Right cardiac atrium (tissue), 5 donors: ENCODE results near the gene TRIO. TPM values are rescaled to one million over a fixed set of nuclear protein-coding genes. Genes with fewer than 3 reads are reported as not detected.

ENCODE experiments used
- ATAC-seq, 2 donors: fragments of 200-7000 bp; cut with Tn5 transposase; one replicate each; pipeline versions ENCODE4 v1.8.0 to v1.9.1; 2020; ENCODE audit warnings: moderate library complexity in 2 of 2, mild to moderate bottlenecking in 1 of 2
- DNase-seq, 3 donors: peaks; one replicate each; pipeline ENCODE4 v3.0.0-alpha.2; 2020
- H3K27ac ChIP-seq: one replicate; pipeline ENCODE4 v1.5.1; 2013; ENCODE audit warnings: mild to moderate bottlenecking, low read length, control low read depth, moderate library complexity
- H3K27me3 ChIP-seq: one replicate; pipeline ENCODE4 v1.6.1; 2013; ENCODE audit not compliant: control insufficient read depth, insufficient read depth
- H3K4me1 ChIP-seq: one replicate; pipeline ENCODE4 v1.6.1; 2013; ENCODE audit warnings: low read length; ENCODE audit not compliant: control insufficient read depth, insufficient read depth
- H3K4me3 ChIP-seq: one replicate; pipeline ENCODE4 v1.5.1; 2013; ENCODE audit warnings: low read length, control low read depth
- H3K9me3 ChIP-seq: one replicate; pipeline ENCODE4 v1.6.1; 2013; ENCODE audit warnings: low read length; ENCODE audit not compliant: control insufficient read depth
- WGBS: extraction: QIAGEN DNeasy Blood & Tissue Kit; methylation state at CpG from one replicate; pipeline ENCODE4 v1.1.7; 2013; 5-methylcytosine and 5-hydroxymethylcytosine counted together
- intact Hi-C, 4 donors: fragments of 100-400 bp; cut with DNase I; formaldehyde crosslinking; loops; one replicate each; pipeline versions ENCODE4 v1.11.0 to v1.14.0; 2022 to 2023
- polyA plus RNA-seq: library from polyadenylated mRNA; stranded (reverse); fragments of 200-250 nt; gene quantifications from one replicate; pipeline ENCODE4 v1.2.3, GENCODE V29; 2013
- total RNA-seq, 4 donors: library from RNA; stranded (reverse); fragmentation: NEBNext Ultra II Directional; extraction: Animal tissue kit (Norgen Biotek cat#: 25700); gene quantifications; one replicate each; pipeline ENCODE4 v1.2.1, GENCODE V29; 2021
- donor health status: healthy with polysubstance abuse.
- donor health status: DM: no; HTN: yes; CAD: no.
- donor health status: DM: no; HTN: no; CAD: no.
- donor health status: DM: no; HTN: yes; CAD: no; lungs with severe emphysema.
- donor health status: DM: yes; HTN: yes; CAD: no.

Gene TRIO
- total and polyA plus RNA-seq, 5 donors = 31.3 to 66.0 (median 54.1) TPM

- ATAC-seq (no peak), DNase-seq (no peak)
- no peak overlapping the region for H3K27ac ChIP-seq
- intact Hi-C loops = no loop called here
- no peak overlapping the region for H3K4me3 ChIP-seq
- no peaks in the 10 kb centered on the region for H3K4me1 ChIP-seq
- H3K9me3 ChIP-seq = peaks cover 2% of the 10 kb centered on the region
- H3K27me3 ChIP-seq = no peaks in the 10 kb centered on the region
- 77% methylated on average over 14 of the region's 14 CpGs for WGBS
Observed at GRCh38 chr5:14439087-14439871, 296.1 kb downstream of the TRIO start.

- DNase-seq = no peak
- ATAC-seq = peak; percentile 24 to 35
- Histone ChIP-seq H3K9me3 (peaks cover 2% of the 10 kb centered on the region), H3K4me3 (peak overlapping the region; percentile 11), H3K4me1 (no peaks in the 10 kb centered on the region), H3K27me3 (no peaks in the 10 kb centered on the region), H3K27ac (peak overlapping the region; percentile 92)
- intact Hi-C loops = no loop called here
- WGBS = 51% methylated on average over 10 of the region's 10 CpGs
Observed at GRCh38 chr5:14440223-14440581, 297.1 kb downstream of the TRIO start.

GRCh38 chr5:14440582-14441431 lies 297.7 kb downstream of the TRIO start:
- H3K4me3 ChIP-seq = peak overlapping the region; percentile 29
- peaks cover 2% of the 10 kb centered on the region for H3K9me3 ChIP-seq
- WGBS = 38% methylated on average over 40 of the region's 40 CpGs
- ATAC-seq (peak; percentile 93 to 95), DNase-seq (peak; percentile 72 to 91 (median 88))
- intact Hi-C loops = no loop called here
- no peaks in the 10 kb centered on the region for H3K27me3 ChIP-seq
- H3K4me1 ChIP-seq = peaks cover 1% of the 10 kb centered on the region
- peak overlapping the region; percentile 61 for H3K27ac ChIP-seq

- ATAC-seq (no peak), DNase-seq (no peak)
- Histone ChIP-seq H3K4me1 (peaks cover 6% of the 10 kb centered on the region), H3K27me3 (no peaks in the 10 kb centered on the region), H3K27ac (peak overlapping the region; percentile 8), H3K9me3 (peaks cover 2% of the 10 kb centered on the region), H3K4me3 (peak overlapping the region; percentile 29)
- intact Hi-C loops = no loop called here
- WGBS = 31% methylated on average over 4 of the region's 4 CpGs
Observed at GRCh38 chr5:14441641-14442040, 298.5 kb downstream of the TRIO start.

GRCh38 chr5:14442536-14442935 lies 299.4 kb downstream of the TRIO start:
- no peak overlapping the region for H3K27ac ChIP-seq
- 64% methylated on average over 5 of the region's 5 CpGs for WGBS
- H3K9me3 ChIP-seq = peaks cover 2% of the 10 kb centered on the region
- peaks cover 6% of the 10 kb centered on the region for H3K4me1 ChIP-seq
- H3K4me3 ChIP-seq = no peak overlapping the region
- no peak for DNase-seq
- no peak for ATAC-seq
- H3K27me3 ChIP-seq = no peaks in the 10 kb centered on the region
- intact Hi-C loops = no loop called here

DNA sequence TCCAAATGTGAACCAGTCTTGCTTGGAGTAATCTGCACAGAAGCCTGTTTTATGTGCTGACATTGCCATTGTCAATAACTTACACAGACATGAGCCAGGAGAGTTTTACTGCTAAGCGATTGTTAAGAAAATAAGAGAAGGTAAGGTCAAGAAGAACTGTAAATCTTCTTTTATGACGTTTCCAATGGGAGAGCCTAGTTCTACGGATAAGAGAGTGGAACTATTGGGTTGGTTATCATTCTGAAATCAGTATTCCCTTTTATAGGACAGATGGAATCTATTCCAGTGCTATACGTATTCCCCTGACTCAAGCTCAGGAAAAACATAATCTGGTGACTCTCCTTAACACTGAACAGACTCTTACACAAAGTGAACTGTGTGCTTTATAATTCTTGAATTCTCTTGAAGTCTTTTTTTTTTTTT lies 300.5 kb downstream of the TRIO start:
- H3K4me1 ChIP-seq = peaks cover 11% of the 10 kb centered on the region
- H3K9me3 ChIP-seq = peaks cover 2% of the 10 kb centered on the region
- H3K27me3 ChIP-seq = no peaks in the 10 kb centered on the region
- intact Hi-C loops = no loop called here
- no peak overlapping the region for H3K27ac ChIP-seq
- ATAC-seq (no peak), DNase-seq (no peak)
- 63% methylated on average over 4 of the region's 4 CpGs for WGBS
- no peak overlapping the region for H3K4me3 ChIP-seq

- no peak for ATAC-seq
- Histone ChIP-seq H3K4me1 (peaks cover 13% of the 10 kb centered on the region), H3K27ac (no peak overlapping the region), H3K9me3 (peaks cover 2% of the 10 kb centered on the region), H3K4me3 (no peak overlapping the region), H3K27me3 (no peaks in the 10 kb centered on the region)
- DNase-seq = no peak
- intact Hi-C loops = no loop called here
- 57% methylated on average over 3 of the region's 3 CpGs for WGBS
Observed at GRCh38 chr5:14444161-14444560, 301.0 kb downstream of the TRIO start.

GRCh38 chr5:14445013-14445412 lies 301.9 kb downstream of the TRIO start:
- 61% methylated on average over 4 of the region's 4 CpGs for WGBS
- Histone ChIP-seq H3K27me3 (no peaks in the 10 kb centered on the region), H3K27ac (peak overlapping the region; percentile 3), H3K4me3 (no peak overlapping the region), H3K4me1 (peaks cover 16% of the 10 kb centered on the region), H3K9me3 (peaks cover 2% of the 10 kb centered on the region)
- intact Hi-C loops = no loop called here
- ATAC-seq = no peak
- no peak for DNase-seq

- Histone ChIP-seq H3K27me3 (no peaks in the 10 kb centered on the region), H3K27ac (peak overlapping the region; percentile 6), H3K4me1 (peaks cover 16% of the 10 kb centered on the region), H3K4me3 (no peak overlapping the region), H3K9me3 (no peaks in the 10 kb centered on the region)
- intact Hi-C loops = no loop called here
- 21% methylated on average over 15 of the region's 15 CpGs for WGBS
- ATAC-seq = no peak
- peak in 1 of 3 donors; percentile 74 for DNase-seq
Observed at GRCh38 chr5:14445576-14446290, 302.6 kb downstream of the TRIO start.

DNA sequence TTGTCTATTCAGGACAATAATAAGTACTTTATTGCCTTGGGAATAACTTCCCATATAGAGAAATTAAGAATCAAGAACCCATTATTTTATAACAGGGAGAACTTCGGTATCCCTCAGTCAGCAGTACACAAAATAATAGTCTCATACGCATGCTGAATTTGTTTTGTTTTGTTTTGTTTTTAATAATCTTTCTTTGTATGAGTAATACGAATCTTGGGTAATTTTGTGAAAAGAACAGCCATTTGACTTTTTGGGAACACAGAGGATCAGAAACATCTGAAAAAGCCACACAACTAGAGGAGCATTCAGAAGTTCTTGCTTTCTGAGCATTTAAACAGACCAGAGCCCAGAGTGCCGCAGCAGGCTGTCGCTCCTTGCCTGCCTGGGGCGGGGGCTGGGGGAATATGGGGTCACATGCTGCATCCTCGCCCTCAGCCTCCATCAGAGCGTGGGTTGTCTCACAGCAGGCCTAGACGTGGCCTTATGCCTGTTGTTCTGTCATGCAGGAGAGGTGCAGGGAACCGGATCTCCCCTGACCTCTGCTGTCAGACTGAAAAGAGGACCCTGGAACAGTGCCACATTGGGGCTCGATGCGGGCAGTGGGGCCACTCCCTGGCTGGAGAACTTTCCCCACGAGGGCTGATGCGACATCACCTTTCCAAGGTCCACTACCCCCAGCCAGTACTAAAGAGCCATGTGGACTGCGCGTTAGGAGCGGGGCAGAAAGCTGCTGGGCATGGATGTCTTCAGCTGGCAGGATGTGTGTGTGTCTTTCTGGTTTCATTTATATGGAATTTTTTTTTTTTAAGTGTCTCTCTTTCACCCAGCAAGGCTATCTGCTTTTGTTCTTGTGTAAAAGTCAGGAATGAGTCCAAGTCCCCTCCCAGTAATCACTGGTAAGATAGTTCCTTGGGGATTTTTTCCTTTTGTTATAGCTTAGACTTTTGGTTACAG lies 305.1 kb downstream of the TRIO start:
- H3K9me3 ChIP-seq = no peaks in the 10 kb centered on the region
- peaks cover 16% of the 10 kb centered on the region for H3K4me1 ChIP-seq
- no peak overlapping the region for H3K4me3 ChIP-seq
- 37% methylated on average over 17 of the region's 17 CpGs for WGBS
- peak overlapping the region; percentile 97 for H3K27ac ChIP-seq
- intact Hi-C loops = no loop called here
- H3K27me3 ChIP-seq = no peaks in the 10 kb centered on the region
- ATAC-seq (peak; percentile 49 to 55), DNase-seq (peak; percentile 46 to 71 (median 68))
